GM12878 (cell line): Measurements from ENCODE around the gene MYO7B.

ENCODE experiments used
- BHLHE40 ChIP-seq, 2 experiments: fragments of 450-650 bp in 1 of 2; IDR thresholded peaks; 2 replicates each; pipeline ENCODE4 v1.6.1; 2011 to 2017; ENCODE audit warnings: low read depth in 2 of 2, borderline replicate concordance in 1 of 2, improper control_type of control experiment in 1 of 2, low read length in 1 of 2, mild to moderate bottlenecking in 1 of 2
- BRCA1 ChIP-seq: IDR thresholded peaks from 2 replicates; pipeline ENCODE4 v1.6.1; 2011; ENCODE audit warnings: low read depth, low read length, improper control_type of control experiment
- CTCF ChIP-seq, 3 experiments: IDR thresholded peaks in 2 of 3; conservative IDR thresholded peaks in 1 of 3; 2 replicates each; pipeline ENCODE4 v1.5.1; 2011; ENCODE audit warnings: low read depth in 3 of 3, low read length in 3 of 3, mild to moderate bottlenecking in 3 of 3, control low read depth in 2 of 3, moderate library complexity in 2 of 3, inconsistent platforms in 1 of 3, mixed read lengths in 1 of 3; ENCODE audit not compliant: control insufficient read depth in 2 of 3, insufficient read depth in 1 of 3; ENCODE audit errors: extremely low read depth in 1 of 3
- EZH2 ChIP-seq: IDR thresholded peaks from 2 replicates; pipeline ENCODE4 v1.6.1; 2012; ENCODE audit warnings: low read depth, mild to moderate bottlenecking, control low read depth, inconsistent platforms, low read length, borderline replicate concordance; ENCODE audit not compliant: control insufficient read depth
- GABPA ChIP-seq: IDR thresholded peaks from 2 replicates; pipeline ENCODE4 v1.6.1; 2014; ENCODE audit warnings: antibody characterized with exemption, low read depth, mild to moderate bottlenecking, inconsistent platforms
- JUND ChIP-seq: IDR thresholded peaks from 2 replicates; pipeline ENCODE4 v1.6.1; 2012; ENCODE audit warnings: low read depth, mild to moderate bottlenecking, low read length, improper control_type of control experiment, moderate library complexity
- POLR2AphosphoS2 ChIP-seq: IDR thresholded peaks from 2 replicates; pipeline ENCODE4 v1.6.1; 2011; ENCODE audit warnings: low read depth, mild to moderate bottlenecking, low read length, improper control_type of control experiment, moderate library complexity
- SIX5 ChIP-seq: IDR thresholded peaks from 2 replicates; pipeline ENCODE4 v1.6.1; 2011; ENCODE audit warnings: mild to moderate bottlenecking, low read depth, low read length, moderate library complexity; ENCODE audit not compliant: severe bottlenecking
- SMAD1 ChIP-seq: fragments of 450-650 bp; IDR thresholded peaks from 2 replicates; pipeline ENCODE4 v1.6.1; 2018; ENCODE audit warnings: mild to moderate bottlenecking, low read depth; ENCODE audit not compliant: partially characterized antibody
- SREBF2 ChIP-seq: IDR thresholded peaks from 2 replicates; pipeline ENCODE4 v1.6.1; 2012; ENCODE audit warnings: mild to moderate bottlenecking, low read length
- TCF12 ChIP-seq: IDR thresholded peaks from 2 replicates; pipeline ENCODE4 v1.6.1; 2011; ENCODE audit warnings: low read depth, mild to moderate bottlenecking, low read length
- TCF3 ChIP-seq: IDR thresholded peaks from 2 replicates; pipeline ENCODE4 v1.6.1; 2012; ENCODE audit warnings: low read depth, mild to moderate bottlenecking, low read length, borderline replicate concordance; ENCODE audit not compliant: insufficient read depth
- TF ChIP-seq, protein P1 (sequence below): IDR thresholded peaks from 2 replicates; pipeline ENCODE4 v1.6.1; 2012; ENCODE audit warnings: low read depth, low read length, improper control_type of control experiment

GRCh38 chr2:127656569-127657231 is 121.2 kb downstream of the MYO7B start:
- no peak for TF ChIP-seq CTCF (IDR thresholded peaks at IDR 0.05 in 2 of 3, conservative IDR thresholded peaks at IDR 0.05 in 1 of 3; ENCODE audit: control insufficient read depth in 2 of 3, extremely low read depth in 1 of 3, insufficient read depth in 1 of 3, low read depth in 3 of 3, low read length in 3 of 3)
- no peak for TF ChIP-seq GABPA
- no peak for TF ChIP-seq TCF3
- no peak for TF ChIP-seq POLR2AphosphoS2
- no peak for TF ChIP-seq EZH2
- no peak for TF ChIP-seq SIX5
- TF ChIP-seq TCF12 = no peak
- TF ChIP-seq SREBF2 = no peak
- no peak for TF ChIP-seq BHLHE40 (IDR thresholded peaks at IDR 0.05; ENCODE audit: borderline replicate concordance in 1 of 2, low read depth in 2 of 2, low read length in 1 of 2)
- TF ChIP-seq SMAD1 = no peak
- TF ChIP-seq BRCA1 = no peak
- TF ChIP-seq, protein P1, sequence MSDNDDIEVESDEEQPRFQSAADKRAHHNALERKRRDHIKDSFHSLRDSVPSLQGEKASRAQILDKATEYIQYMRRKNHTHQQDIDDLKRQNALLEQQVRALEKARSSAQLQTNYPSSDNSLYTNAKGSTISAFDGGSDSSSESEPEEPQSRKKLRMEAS = no peak
- TF ChIP-seq JUND = no peak
